ENCODE measurements around the gene RARB.

The RARB gene

GRCh38 chr3:25619382-25619781, 191.3 kb downstream of the RARB start:
- no peak for DNase-seq (ENCODE audit: low read depth)
- no peak for TF ChIP-seq CTCF (conservative IDR thresholded peaks at IDR 0.05; ENCODE audit: low read depth, low read length)
- no peak overlapping the region for H3K4me3 ChIP-seq (ENCODE audit: low read length)

GRCh38 chr3:25620493-25620892, 192.4 kb downstream of the RARB start:
- no peak for DNase-seq (ENCODE audit: low read depth)
- H3K4me3 ChIP-seq (ENCODE audit: low read length), result no peak overlapping the region
- TF ChIP-seq CTCF (conservative IDR thresholded peaks at IDR 0.05; ENCODE audit: low read depth, low read length), result no peak

- no peak for DNase-seq (ENCODE audit: low read depth)
- no peak overlapping the region for H3K4me3 ChIP-seq (ENCODE audit: low read length)
- no peak for TF ChIP-seq CTCF (conservative IDR thresholded peaks at IDR 0.05; ENCODE audit: low read depth, low read length)
Measured at GRCh38 chr3:25621087-25621486, 193.0 kb downstream of the RARB start.

GRCh38 chr3:25631989-25632388, 203.9 kb downstream of the RARB start:
- no peak for TF ChIP-seq CTCF (conservative IDR thresholded peaks at IDR 0.05; ENCODE audit: low read depth, low read length)
- no peak overlapping the region for H3K4me3 ChIP-seq (ENCODE audit: low read length)
- DNase-seq (ENCODE audit: low read depth), result no peak

- no peak overlapping the region for H3K4me3 ChIP-seq (ENCODE audit: low read length)
- no peak for DNase-seq (ENCODE audit: low read depth)
- no peak for TF ChIP-seq CTCF (conservative IDR thresholded peaks at IDR 0.05; ENCODE audit: low read depth, low read length)
Measured at GRCh38 chr3:25633919-25634318, 205.9 kb downstream of the RARB start.

- no peak for TF ChIP-seq CTCF (conservative IDR thresholded peaks at IDR 0.05; ENCODE audit: low read depth, low read length)
- H3K4me3 ChIP-seq (ENCODE audit: low read length), result no peak overlapping the region
- no peak for DNase-seq (ENCODE audit: low read depth)
Measured at GRCh38 chr3:25635038-25635437, 207.0 kb downstream of the RARB start.
